ENCODE data around the gene NAA80. TPM values are rescaled to one million over a fixed set of nuclear protein-coding genes. Genes with fewer than 3 reads are reported as not detected.

NAA80 gene
- total and polyA plus RNA-seq, 2 of the 13 experiments (the other 11 are each of a cell fraction or from before 2014, with no cell fraction given) = 3.4 to 8.7 TPM

- H3K79me2 ChIP-seq (ENCODE audit: insufficient read depth, low read length) = peaks cover 35% of the 10 kb centered on the region
- peak within 1 kb of the TSS; percentile 81 to 91 (median 85); a peak in 5 of 6 replicates for H3K4me3 ChIP-seq (replicated peaks in 1 of 3; ENCODE audit: insufficient read depth in 1 of 3, low read depth in 2 of 3, low read length in 3 of 3)
- H3K9me3 ChIP-seq (ENCODE audit: low read length) = no peaks in the 10 kb centered on the region
- peaks cover 10 to 31% of the 10 kb centered on the region in 2 experiments for H3K36me3 ChIP-seq (replicated peaks in 1 of 2; ENCODE audit: control insufficient read depth in 1 of 2, insufficient read depth in 2 of 2, low read length in 2 of 2)
- peak within 1 kb of the TSS; percentile 94 for H3K4me2 ChIP-seq (ENCODE audit: low read depth, low read length)
- 66% methylated on average over 22 of the region's 31 CpGs for WGBS (ENCODE audit: low lambda C conversion rate)
- H3K4me1 ChIP-seq (ENCODE audit: insufficient read depth, low read length) = peaks cover 77% of the 10 kb centered on the region
- ATAC-seq (peak; percentile 1), FAIRE-seq (no peak), DNase-seq (ENCODE audit: low spot score) (no peak)
- peak within 1 kb of the TSS; percentile 100 for H3K27ac ChIP-seq (ENCODE audit: extremely low read length, insufficient read depth, low read length)
- no peak within 1 kb of the TSS for H2AFZ ChIP-seq (ENCODE audit: low read length)
- H3K9ac ChIP-seq (ENCODE audit: insufficient read depth, low read depth, low read length) = peak within 1 kb of the TSS; percentile 99
- H3K27me3 ChIP-seq (ENCODE audit: control insufficient read depth in 1 of 2, insufficient read depth in 2 of 2, low read length in 2 of 2) = no peaks in the 10 kb centered on the region; a peak in 1 of 5 replicates
- in situ Hi-C loops (cut with HindIII; ENCODE audit: extremely low pct_ligation_motif_present, low pct_unique_long_range_greater_than_20kb) (loop anchor here (5.0 kb wide), 1 partner anchor 60 kb away; no protein-coding TSS in a partner anchor), intact Hi-C loops (cut with micrococcal nuclease; ENCODE audit: unreplicated experiment) (no loop called here)
- no peaks in the 10 kb centered on the region for H4K20me1 ChIP-seq (ENCODE audit: insufficient read depth, low read length)
- TSS peak; percentile 85 for BruUV-seq (replicated peaks)
- ChIA-PET POLR2A (interaction anchor here (0.7 to 13.0 kb wide), 8 partner anchors 14 to 87 kb away, joined by 3 to 222 read pairs (median 9); partner anchors contain the start of genes GNAI2, HYAL1, HYAL3 and IFRD2), CTCF (ENCODE audit: low intra/inter-chr PET ratio, low total read pairs) (interaction anchor here (2.3 kb wide), 1 partner anchor 19 kb away, joined by 15 read pairs; the partner anchor contains the start of gene HYAL1)
- TF ChIP-seq ETV5 (CRISPR knock-in tag; IDR thresholded peaks at IDR 0.05; ENCODE audit: borderline replicate concordance) (peak; percentile 48; the same call in 1 of the 2 replicates), MXI1 (IDR thresholded peaks at IDR 0.05; ENCODE audit: borderline replicate concordance, low read depth, low read length) (0 out of 3 replicates have a peak, but pooled peaks have one; percentile 34), ZNF383 (CRISPR knock-in tag; IDR thresholded peaks at IDR 0.05; ENCODE audit: borderline replicate concordance) (0 out of 2 replicates have a peak, but pooled peaks have one; percentile 77), ZBTB38 (CRISPR knock-in tag; IDR thresholded peaks at IDR 0.05) (peak; percentile 95), DNMT3B (CRISPR knock-in tag; conservative IDR thresholded peaks at IDR 0.05) (no peak), NR2F6 (IDR thresholded peaks at IDR 0.05) (0 out of 2 replicates have a peak, but pooled peaks have one; percentile 9), NR2F6 (CRISPR knock-in tag; IDR thresholded peaks at IDR 0.05) (peak; percentile 76), ZZZ3 (CRISPR knock-in tag; IDR thresholded peaks at IDR 0.05; ENCODE audit: borderline replicate concordance) (0 out of 2 replicates have a peak, but pooled peaks have one; percentile 34), ZNF556 (CRISPR knock-in tag; IDR thresholded peaks at IDR 0.05; ENCODE audit: borderline replicate concordance) (peak; percentile 59; the same call in 1 of the 2 replicates), ZNF136 (CRISPR knock-in tag; IDR thresholded peaks at IDR 0.05; ENCODE audit: low read depth) (no peak), ATF3 (CRISPR knock-in tag; IDR thresholded peaks at IDR 0.05) (peak; percentile 19; the same call in 1 of the 2 replicates), ZNF598 (CRISPR knock-in tag; IDR thresholded peaks at IDR 0.05; ENCODE audit: borderline replicate concordance) (0 out of 2 replicates have a peak, but pooled peaks have one; percentile 13)
- TF ChIP-seq, protein P1, sequence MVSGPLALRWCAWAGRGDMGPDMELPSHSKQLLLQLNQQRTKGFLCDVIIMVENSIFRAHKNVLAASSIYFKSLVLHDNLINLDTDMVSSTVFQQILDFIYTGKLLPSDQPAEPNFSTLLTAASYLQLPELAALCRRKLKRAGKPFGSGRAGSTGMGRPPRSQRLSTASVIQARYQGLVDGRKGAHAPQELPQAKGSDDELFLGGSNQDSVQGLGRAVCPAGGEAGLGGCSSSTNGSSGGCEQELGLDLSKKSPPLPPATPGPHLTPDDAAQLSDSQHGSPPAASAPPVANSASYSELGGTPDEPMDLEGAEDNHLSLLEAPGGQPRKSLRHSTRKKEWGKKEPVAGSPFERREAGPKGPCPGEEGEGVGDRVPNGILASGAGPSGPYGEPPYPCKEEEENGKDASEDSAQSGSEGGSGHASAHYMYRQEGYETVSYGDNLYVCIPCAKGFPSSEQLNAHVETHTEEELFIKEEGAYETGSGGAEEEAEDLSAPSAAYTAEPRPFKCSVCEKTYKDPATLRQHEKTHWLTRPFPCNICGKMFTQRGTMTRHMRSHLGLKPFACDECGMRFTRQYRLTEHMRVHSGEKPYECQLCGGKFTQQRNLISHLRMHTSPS (CRISPR knock-in tag; IDR thresholded peaks at IDR 0.05; ENCODE audit: low read depth) = 0 out of 2 replicates have a peak, but pooled peaks have one; percentile 37
- TF ChIP-seq, protein P2, sequence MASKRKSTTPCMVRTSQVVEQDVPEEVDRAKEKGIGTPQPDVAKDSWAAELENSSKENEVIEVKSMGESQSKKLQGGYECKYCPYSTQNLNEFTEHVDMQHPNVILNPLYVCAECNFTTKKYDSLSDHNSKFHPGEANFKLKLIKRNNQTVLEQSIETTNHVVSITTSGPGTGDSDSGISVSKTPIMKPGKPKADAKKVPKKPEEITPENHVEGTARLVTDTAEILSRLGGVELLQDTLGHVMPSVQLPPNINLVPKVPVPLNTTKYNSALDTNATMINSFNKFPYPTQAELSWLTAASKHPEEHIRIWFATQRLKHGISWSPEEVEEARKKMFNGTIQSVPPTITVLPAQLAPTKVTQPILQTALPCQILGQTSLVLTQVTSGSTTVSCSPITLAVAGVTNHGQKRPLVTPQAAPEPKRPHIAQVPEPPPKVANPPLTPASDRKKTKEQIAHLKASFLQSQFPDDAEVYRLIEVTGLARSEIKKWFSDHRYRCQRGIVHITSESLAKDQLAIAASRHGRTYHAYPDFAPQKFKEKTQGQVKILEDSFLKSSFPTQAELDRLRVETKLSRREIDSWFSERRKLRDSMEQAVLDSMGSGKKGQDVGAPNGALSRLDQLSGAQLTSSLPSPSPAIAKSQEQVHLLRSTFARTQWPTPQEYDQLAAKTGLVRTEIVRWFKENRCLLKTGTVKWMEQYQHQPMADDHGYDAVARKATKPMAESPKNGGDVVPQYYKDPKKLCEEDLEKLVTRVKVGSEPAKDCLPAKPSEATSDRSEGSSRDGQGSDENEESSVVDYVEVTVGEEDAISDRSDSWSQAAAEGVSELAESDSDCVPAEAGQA (IDR thresholded peaks at IDR 0.05; ENCODE audit: low read depth) = 0 out of 2 replicates have a peak, but pooled peaks have one; percentile 25
- TF ChIP-seq, protein P2 (CRISPR knock-in tag; IDR thresholded peaks at IDR 0.05; ENCODE audit: borderline replicate concordance) = no peak
Measured at GRCh38 chr3:50322386-50323091, 23.3 kb upstream of the NAA80 start, which contains the start of gene HYAL2. Gene HYAL2 (minus strand): TSS chr3:50322745. CDS start chr3:50320489, 2,256 bp downstream.
